SK-MEL-5 (cell line): ENCODE results near the gene RYR2. TPM values are rescaled to one million over a fixed set of nuclear protein-coding genes. Genes with fewer than 3 reads are reported as not detected.

Source experiments
- DNase-seq: peaks from one replicate; pipeline ENCODE4 v3.0.0-alpha.2; 2016; ENCODE audit warnings: low read depth, low spot score
- in situ Hi-C: cut with HindIII; loops from 2 replicates; pipeline ENCODE4 v1.10.0; 2016; ENCODE audit warnings: low sequenced_read_pairs, high pct_unique_total_duplicates, low pct_unique_long_range_greater_than_20kb
- polyA plus RNA-seq, 2 experiments: library from polyadenylated mRNA; depleted of rRNA; stranded (reverse); fragments of >200 nt; gene quantifications; 2 replicates each; pipeline ENCODE4 v1.2.3, GENCODE V29; 2015
- total RNA-seq: library from RNA; depleted of rRNA; stranded (reverse); fragments of >200 nt; shearing (Covaris generic); gene quantifications from 2 replicates; pipeline ENCODE4 v1.2.3, GENCODE V29; 2014; rRNA removed

Gene RYR2
- 0.16 and 0.29 TPM in 2 replicates for total RNA-seq
- 0.23 and 0.34 TPM in 2 replicates for polyA plus RNA-seq (2015; cell fraction: cytosol; rRNA removed)
- polyA plus RNA-seq (2015; cell fraction: nucleus; rRNA removed), result 0.30 and 0.83 TPM in 2 replicates

GRCh38 chr1:237041795-237042525 lies at the start of gene RYR2:
Gene RYR2, plus strand, starts transcription at chr1:237042184. Its CDS starts 338 bp downstream, at chr1:237042522.
- in situ Hi-C loops, result no loop called here
- no peak for DNase-seq

- DNase-seq, result no peak
- in situ Hi-C loops, result no loop called here
Measured at GRCh38 chr1:236992449-236992848, 49.5 kb upstream of the RYR2 start.

- in situ Hi-C loops, result no loop called here
- DNase-seq, result no peak
Measured at GRCh38 chr1:236994450-236994849, 47.5 kb upstream of the RYR2 start.

DNA sequence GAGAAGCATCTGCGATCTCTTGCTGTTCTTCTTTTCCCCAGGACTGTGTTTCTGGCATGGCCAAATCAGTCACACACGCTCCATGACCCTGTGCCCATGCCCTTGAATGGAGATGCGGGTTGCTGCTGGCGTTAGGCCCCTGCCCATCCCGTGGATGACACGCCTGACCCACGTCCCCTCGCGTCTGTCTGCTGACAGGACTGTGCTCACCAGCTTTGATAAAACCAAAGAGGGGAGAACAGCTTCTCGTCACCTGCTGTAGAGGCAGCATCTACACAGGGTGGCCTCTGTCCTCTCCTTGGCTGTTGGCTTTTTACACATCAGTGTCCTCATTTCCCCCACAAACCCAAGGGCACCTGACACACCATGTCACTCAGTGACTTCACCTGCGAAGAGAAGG lies 44.6 kb upstream of the RYR2 start:
- DNase-seq, result no peak
- in situ Hi-C loops, result no loop called here

DNA sequence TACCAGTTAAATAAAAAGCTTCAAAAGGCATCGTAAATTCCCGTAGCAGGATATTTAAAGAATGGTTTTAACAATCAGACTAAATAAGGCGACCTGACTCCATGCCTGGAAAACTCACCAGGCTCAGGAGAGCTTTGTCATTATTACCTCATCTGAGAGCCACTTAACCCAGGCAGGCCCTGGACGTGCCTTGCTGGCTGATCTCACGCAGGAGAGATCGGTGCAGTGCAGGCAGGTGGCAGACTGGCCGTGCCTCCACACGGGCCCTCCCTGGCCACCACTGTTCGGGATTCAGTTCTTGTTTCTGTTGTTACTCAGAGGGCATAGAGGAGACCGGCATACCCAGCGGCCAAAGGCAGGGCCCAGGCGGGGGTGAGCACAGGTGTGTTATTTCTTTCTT lies 44.1 kb upstream of the RYR2 start:
- DNase-seq, result no peak
- in situ Hi-C loops, result no loop called here

- in situ Hi-C loops, result no loop called here
- no peak for DNase-seq
Measured at GRCh38 chr1:236998546-236998945, 43.4 kb upstream of the RYR2 start.

GRCh38 chr1:237000191-237000590 lies 41.8 kb upstream of the RYR2 start:
- DNase-seq, result no peak
- in situ Hi-C loops, result no loop called here

DNA sequence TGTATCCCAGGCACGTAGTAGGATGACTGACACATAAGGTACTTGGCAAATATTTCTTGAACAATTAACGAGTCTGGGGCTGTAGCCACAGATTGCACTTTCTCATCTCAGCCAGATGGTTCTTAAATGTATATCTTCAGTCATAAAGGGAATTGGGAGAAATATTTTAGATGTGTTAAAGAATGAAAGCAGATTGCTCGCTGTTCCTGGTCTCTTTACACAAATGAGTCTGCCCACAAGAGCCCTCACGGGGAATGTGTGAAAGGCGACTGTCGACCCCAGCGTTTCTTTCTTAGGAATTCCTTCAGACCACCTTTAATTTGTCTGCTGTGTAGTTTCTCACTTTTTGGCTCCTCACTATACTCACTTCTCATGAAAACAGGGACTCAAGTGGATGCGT lies 38.5 kb upstream of the RYR2 start:
- no peak for DNase-seq
- in situ Hi-C loops, result no loop called here

DNA sequence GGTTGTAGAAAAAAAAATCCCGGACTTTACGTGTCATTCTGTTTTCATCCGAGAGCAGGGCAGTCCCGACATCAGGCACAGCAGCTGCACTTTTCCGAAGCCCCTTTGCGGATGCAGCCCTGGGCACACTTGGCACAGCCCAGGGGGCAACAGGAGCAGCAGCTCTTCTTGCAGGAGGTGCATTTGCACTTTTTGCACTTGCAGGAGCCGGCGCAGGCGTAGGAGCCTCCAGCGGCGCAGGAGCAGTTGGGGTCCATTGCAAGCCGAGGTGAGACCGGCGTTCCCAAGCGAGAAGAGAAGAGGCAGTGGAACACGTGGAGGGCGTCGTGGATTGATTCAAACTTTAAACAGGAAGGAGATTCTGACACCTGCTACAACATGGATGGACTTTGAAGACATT lies 37.9 kb upstream of the RYR2 start, which contains the start of gene MT1HL1:
TSS of gene MT1HL1 (minus strand) at position 326 of the 400 bp plus-strand sequence. CDS start at position 257, 69 bp downstream.
- in situ Hi-C loops, result no loop called here

GRCh38 chr1:237005674-237006073 lies 36.3 kb upstream of the RYR2 start:
- in situ Hi-C loops, result no loop called here
- no peak for DNase-seq

More for the DNA sequence above, 37.9 kb upstream of the RYR2 start, which contains the start of gene MT1HL1:
- DNase-seq, result no peak

- in situ Hi-C loops, result no loop called here
Measured at GRCh38 chr1:237007147-237007881, 34.7 kb upstream of the RYR2 start.

GRCh38 chr1:237009611-237010010 lies 32.4 kb upstream of the RYR2 start:
- DNase-seq, result no peak
- in situ Hi-C loops, result no loop called here

More at GRCh38 chr1:237007147-237007881, 34.7 kb upstream of the RYR2 start:
- DNase-seq, result peak; percentile 25

DNA sequence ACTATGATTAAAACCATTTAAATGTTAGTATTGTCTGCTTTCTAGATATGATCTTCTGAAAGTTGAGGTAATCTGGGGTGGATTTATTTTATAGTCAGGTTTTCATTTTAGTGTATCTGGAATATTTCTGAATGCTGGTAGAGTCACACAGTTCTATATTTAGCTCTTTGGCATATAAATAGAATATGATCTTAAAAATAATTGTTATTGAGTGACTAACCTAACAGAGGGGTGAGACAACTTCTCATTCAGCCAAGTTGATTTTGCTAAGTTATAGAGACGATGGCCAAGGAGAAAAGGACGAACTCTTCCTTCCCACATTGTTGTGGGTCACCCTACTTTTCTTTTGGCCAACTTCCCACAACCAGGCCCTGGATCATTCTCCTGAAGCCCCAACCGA lies 30.6 kb upstream of the RYR2 start:
- DNase-seq, result no peak
- in situ Hi-C loops, result no loop called here

- DNase-seq, result no peak
- in situ Hi-C loops, result no loop called here
Measured at GRCh38 chr1:237012361-237012760, 29.6 kb upstream of the RYR2 start.

- DNase-seq, result peak; percentile 39
- in situ Hi-C loops, result no loop called here
Measured at GRCh38 chr1:237012788-237013383, 29.1 kb upstream of the RYR2 start.

GRCh38 chr1:237013608-237014007 lies 28.4 kb upstream of the RYR2 start:
- in situ Hi-C loops, result no loop called here
- no peak for DNase-seq

DNA sequence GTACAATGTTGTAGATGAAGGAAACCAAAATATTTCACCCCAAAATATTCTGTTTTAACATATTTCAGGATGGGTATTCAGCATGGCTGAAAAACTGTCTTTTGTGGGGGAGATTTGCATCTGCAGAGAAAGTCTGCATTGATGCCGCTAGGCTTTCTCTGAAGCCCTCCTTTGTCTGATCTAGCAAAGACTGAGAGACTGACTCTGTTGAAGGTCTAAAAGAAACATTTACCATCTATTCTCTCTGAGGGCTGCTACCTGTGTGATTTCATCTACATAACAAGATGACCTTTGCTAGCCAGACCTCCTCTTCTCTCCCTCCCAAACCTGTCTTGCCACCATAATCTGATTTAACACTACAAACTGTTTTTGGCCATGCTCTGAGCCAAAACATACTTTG lies 25.4 kb upstream of the RYR2 start:
- DNase-seq, result no peak
- in situ Hi-C loops, result no loop called here

DNA sequence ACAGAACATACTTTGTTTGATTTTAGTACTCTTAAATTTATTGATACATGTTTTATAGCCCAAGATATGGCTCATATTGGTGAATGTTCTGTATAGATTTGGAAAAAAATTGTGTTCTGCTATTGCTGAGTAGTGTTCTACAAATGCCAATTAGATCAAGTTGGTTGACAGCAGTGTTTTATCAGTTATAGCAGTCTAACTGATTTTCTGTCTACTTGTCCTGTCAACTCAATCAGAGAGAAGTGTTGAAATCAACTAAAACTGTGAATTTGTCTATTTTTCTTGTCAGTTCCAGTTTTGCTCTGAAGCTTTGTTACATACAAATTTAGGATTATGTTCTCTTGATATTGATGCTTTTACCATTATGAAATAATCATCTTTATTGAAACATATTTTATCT lies 23.1 kb upstream of the RYR2 start:
- DNase-seq, result no peak
- in situ Hi-C loops, result no loop called here
